ENCODE data around the gene TOM1L2. TPM values are rescaled to one million over a fixed set of nuclear protein-coding genes. Genes with fewer than 3 reads are reported as not detected.

The TOM1L2 gene
- total RNA-seq, 6 experiments from 2014 or later: 92.1 to 144 (median 101) TPM

GRCh38 chr17:17889922-17890321 is 82.3 kb downstream of the TOM1L2 start:
- H3K4me1 Mint-ChIP-seq (ENCODE audit: low read depth): peaks cover 17% of the 10 kb centered on the region
- DNase-seq: no peak
- H3K4me3 Mint-ChIP-seq: no peak overlapping the region
- peaks cover 22% of the 10 kb centered on the region for H3K36me3 Mint-ChIP-seq (ENCODE audit: low read depth)
- TF ChIP-seq CTCF (IDR thresholded peaks at IDR 0.05): no peak
- H3K27me3 Mint-ChIP-seq (ENCODE audit: insufficient read depth): peaks cover 2% of the 10 kb centered on the region; the same call in 1 of the 2 replicates
- H3K27ac Mint-ChIP-seq: no peak overlapping the region
- no peaks in the 10 kb centered on the region for H3K9me3 Mint-ChIP-seq

DNA sequence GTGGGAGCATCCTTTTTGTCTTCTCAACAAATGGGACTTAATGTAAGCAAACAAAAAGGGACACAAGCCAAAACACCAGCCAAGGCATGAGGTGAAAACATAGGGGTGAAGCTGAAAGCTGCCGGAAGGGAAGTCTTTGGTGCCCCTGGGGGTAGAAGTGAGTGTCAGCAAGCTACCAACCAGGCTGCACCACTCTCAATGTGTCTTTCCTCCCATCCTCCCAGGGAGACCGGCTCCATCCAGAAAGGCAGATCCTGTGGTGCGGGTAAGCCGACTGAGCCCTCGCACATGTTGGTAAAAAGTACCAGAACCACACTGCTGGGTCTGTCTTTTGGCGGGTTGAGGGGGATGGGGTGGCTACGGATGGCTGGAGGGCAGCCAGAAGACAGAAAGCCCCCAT is 83.4 kb downstream of the TOM1L2 start:
- Mint-ChIP-seq H3K4me3 (no peak overlapping the region), H3K27me3 (ENCODE audit: insufficient read depth) (peaks cover 2% of the 10 kb centered on the region; the same call in 1 of the 2 replicates), H3K4me1 (ENCODE audit: low read depth) (peaks cover 17% of the 10 kb centered on the region), H3K36me3 (ENCODE audit: low read depth) (peaks cover 17% of the 10 kb centered on the region), H3K9me3 (no peaks in the 10 kb centered on the region), H3K27ac (no peak overlapping the region)
- 0 out of 2 replicates have a peak, but pooled peaks have one; percentile 23 for TF ChIP-seq CTCF (IDR thresholded peaks at IDR 0.05)
- DNase-seq: no peak

DNA sequence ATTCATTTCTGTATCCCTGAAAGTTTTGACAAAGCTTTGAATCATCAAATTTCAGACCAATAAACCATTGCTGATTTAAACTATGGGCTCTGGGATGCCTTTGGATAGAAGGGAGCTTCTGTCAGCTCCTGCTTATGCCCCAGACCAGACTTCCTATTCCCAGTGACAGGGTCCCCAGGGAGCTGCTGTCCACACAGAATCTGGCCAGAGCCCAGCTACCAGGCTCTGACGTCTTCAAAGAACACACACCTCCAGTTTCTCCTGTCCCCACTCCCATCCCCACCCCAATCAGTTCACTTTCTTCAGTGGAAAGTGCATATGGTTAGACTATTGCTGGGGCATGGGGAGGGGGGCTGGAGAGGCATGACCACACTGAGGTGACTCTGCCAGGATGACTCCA is 83.8 kb downstream of the TOM1L2 start:
- DNase-seq: no peak
- H3K4me3 Mint-ChIP-seq: no peak overlapping the region
- peaks cover 16% of the 10 kb centered on the region for H3K36me3 Mint-ChIP-seq (ENCODE audit: low read depth)
- no peak overlapping the region for H3K27ac Mint-ChIP-seq
- TF ChIP-seq CTCF (IDR thresholded peaks at IDR 0.05): no peak
- no peaks in the 10 kb centered on the region for H3K9me3 Mint-ChIP-seq
- peaks cover 2% of the 10 kb centered on the region; the same call in 1 of the 2 replicates for H3K27me3 Mint-ChIP-seq (ENCODE audit: insufficient read depth)
- peaks cover 17% of the 10 kb centered on the region for H3K4me1 Mint-ChIP-seq (ENCODE audit: low read depth)

GRCh38 chr17:17887752-17888304 is 84.4 kb downstream of the TOM1L2 start:
- DNase-seq: no peak
- no peak for TF ChIP-seq CTCF (IDR thresholded peaks at IDR 0.05)
- Mint-ChIP-seq H3K36me3 (ENCODE audit: low read depth) (peaks cover 11% of the 10 kb centered on the region), H3K4me3 (no peak overlapping the region), H3K27ac (no peak overlapping the region), H3K4me1 (ENCODE audit: low read depth) (peaks cover 17% of the 10 kb centered on the region), H3K9me3 (no peaks in the 10 kb centered on the region), H3K27me3 (ENCODE audit: insufficient read depth) (peaks cover 2% of the 10 kb centered on the region; the same call in 1 of the 2 replicates)

GRCh38 chr17:17886726-17887125 is 85.5 kb downstream of the TOM1L2 start:
- Mint-ChIP-seq H3K4me3 (no peak overlapping the region), H3K27me3 (ENCODE audit: insufficient read depth) (peaks cover 2% of the 10 kb centered on the region; the same call in 1 of the 2 replicates), H3K36me3 (ENCODE audit: low read depth) (peaks cover 14% of the 10 kb centered on the region), H3K9me3 (no peaks in the 10 kb centered on the region), H3K27ac (no peak overlapping the region), H3K4me1 (ENCODE audit: low read depth) (peaks cover 17% of the 10 kb centered on the region)
- TF ChIP-seq CTCF (IDR thresholded peaks at IDR 0.05): no peak
- DNase-seq: no peak
